GM12878 (cell line): Measurements from ENCODE around the gene RUFY3. TPM values are rescaled to one million over a fixed set of nuclear protein-coding genes. Genes with fewer than 3 reads are reported as not detected.

Source experiments
- ATAC-seq: fragments of 200-7000 bp; cut with Tn5 transposase; 3 replicates; pipeline ENCODE4 v1.9.1; 2020; ENCODE audit warnings: mild to moderate bottlenecking, moderate library complexity
- BruUV-seq: library from RNA; stranded (reverse); fragments of 400-500 nt; replicated peaks from 2 replicates; lab custom pipeline; 2021; lab: Mats Ljungman, UMichigan
- CTCF ChIA-PET: fragments of 300-600 bp; sonication (Branson Sonifier 250); formaldehyde crosslinking; extraction: SDS; loops from one replicate; lab custom pipeline; 2021; ENCODE audit warnings: inconsistent platforms; lab: Yijun Ruan, JAX
- POLR2A ChIA-PET: fragments of 350-600 bp; formaldehyde crosslinking; extraction: SDS; loops from one replicate; lab custom pipeline; 2021; ENCODE audit warnings: inconsistent platforms; lab: Charles Lee
- RAD21 ChIA-PET: fragments of 300-600 bp; sonication (Branson Sonifier 250); formaldehyde crosslinking; loops from one replicate; lab custom pipeline; 2023; ENCODE audit warnings: antibody characterized with exemption; ENCODE audit not compliant: unreplicated experiment; lab: Charles Lee
- SMC1A ChIA-PET: fragments of 300-600 bp; sonication (Branson Sonifier 250); formaldehyde crosslinking; loops from one replicate; lab custom pipeline; 2023; ENCODE audit not compliant: unreplicated experiment, uncharacterized antibody; lab: Charles Lee
- DNase-seq: peaks from one replicate; pipeline ENCODE4 v3.0.0-alpha.2; 2011; ENCODE audit warnings: low read depth, low spot score
- FAIRE-seq: peaks from 3 replicates; lab custom pipeline; 2011; peaks lifted over from hg19 to GRCh38; lab: Jason Lieb, UNC
- H2AFZ ChIP-seq: 2 replicates; pipeline ENCODE4 v1.6.0; 2011; ENCODE audit warnings: low read depth, low read length, control low read depth; ENCODE audit not compliant: control insufficient read depth
- H3K27ac ChIP-seq: 2 replicates; pipeline ENCODE4 v1.5.1; 2011; ENCODE audit warnings: control low read depth; ENCODE audit not compliant: control insufficient read depth, insufficient read depth
- H3K27me3 ChIP-seq, 2 experiments: replicated peaks in 1 of 2; 2 replicates each; pipeline versions ENCODE4 v1.6.0 to v1.6.1; 2011; ENCODE audit warnings: low read length in 1 of 2; ENCODE audit not compliant: control insufficient read depth in 2 of 2, insufficient read depth in 2 of 2
- H3K36me3 ChIP-seq, 2 experiments: 2 replicates each; pipeline ENCODE4 v1.5.1; 2011; ENCODE audit warnings: low read length in 1 of 2; ENCODE audit not compliant: control insufficient read depth in 2 of 2, insufficient read depth in 2 of 2
- H3K4me1 ChIP-seq: 2 replicates; pipeline ENCODE4 v1.6.1; 2011; ENCODE audit warnings: mild to moderate bottlenecking, low read length, moderate library complexity, mixed read lengths; ENCODE audit not compliant: control insufficient read depth, insufficient read depth
- H3K4me2 ChIP-seq: 2 replicates; pipeline ENCODE4 v1.6.0; 2011; ENCODE audit warnings: control low read depth; ENCODE audit not compliant: control insufficient read depth, insufficient read depth
- H3K4me3 ChIP-seq: fragments of 200-600 bp; sonication (generic); 2 replicates; pipeline ENCODE4 v1.5.1; 2016
- H3K79me2 ChIP-seq: 2 replicates; pipeline ENCODE4 v1.6.0; 2011; ENCODE audit warnings: low read length; ENCODE audit not compliant: control insufficient read depth, insufficient read depth
- H3K9ac ChIP-seq: 2 replicates; pipeline ENCODE4 v1.8.0; 2011; ENCODE audit warnings: low read length, control low read depth, mixed read lengths; ENCODE audit not compliant: control insufficient read depth, insufficient read depth
- H3K9me3 ChIP-seq: replicated peaks from 3 replicates; pipeline ENCODE4 v1.5.1; 2011; ENCODE audit warnings: mild to moderate bottlenecking, low read length; ENCODE audit not compliant: control insufficient read depth, insufficient read depth
- H4K20me1 ChIP-seq: 2 replicates; pipeline ENCODE4 v1.6.0; 2011; ENCODE audit not compliant: control insufficient read depth, insufficient read depth
- ATF7 ChIP-seq: fragments of 450-650 bp; IDR thresholded peaks from 2 replicates; pipeline ENCODE4 v1.6.1; 2016; ENCODE audit warnings: low read depth, mild to moderate bottlenecking
- E2F8 ChIP-seq: fragments of 450-650 bp; IDR thresholded peaks from 2 replicates; pipeline ENCODE4 v1.6.1; 2018; ENCODE audit warnings: mild to moderate bottlenecking, low read depth, moderate library complexity; ENCODE audit not compliant: partially characterized antibody
- EGR1 ChIP-seq, 2 experiments: IDR thresholded peaks; 1 replicate in 1 of 2; 2 replicates in 1 of 2; pipeline ENCODE4 v1.6.1; 2011 to 2012; ENCODE audit warnings: low read depth in 2 of 2, low read length in 2 of 2, borderline replicate concordance in 1 of 2, mild to moderate bottlenecking in 1 of 2, moderate library complexity in 1 of 2
- HCFC1 ChIP-seq: fragments of 150-350 bp; IDR thresholded peaks from 2 replicates; pipeline ENCODE4 v1.6.1; 2014; ENCODE audit warnings: low read length
- MTA2 ChIP-seq: fragments of 450-650 bp; IDR thresholded peaks from 2 replicates; pipeline ENCODE4 v1.6.1; 2016; ENCODE audit warnings: low read depth, mild to moderate bottlenecking, moderate library complexity
- MTA3 ChIP-seq: IDR thresholded peaks from 2 replicates; pipeline ENCODE4 v1.6.1; 2012; ENCODE audit warnings: low read length, inconsistent platforms, borderline replicate concordance
- PAX5 ChIP-seq: IDR thresholded peaks from 2 replicates; pipeline ENCODE4 v1.6.1; 2011; ENCODE audit warnings: low read depth, low read length, borderline replicate concordance
- POLR2AphosphoS2 ChIP-seq: IDR thresholded peaks from 2 replicates; pipeline ENCODE4 v1.6.1; 2011; ENCODE audit warnings: low read depth, mild to moderate bottlenecking, low read length, improper control_type of control experiment, moderate library complexity
- RAD51 ChIP-seq: fragments of 450-650 bp; IDR thresholded peaks from 2 replicates; pipeline ENCODE4 v1.6.1; 2016; ENCODE audit warnings: moderate library complexity, mild to moderate bottlenecking, inconsistent platforms
- RCOR1 ChIP-seq: conservative IDR thresholded peaks from 2 replicates; pipeline ENCODE4 v1.6.1; 2012; ENCODE audit warnings: low read depth, low read length, improper control_type of control experiment
- REST ChIP-seq: IDR thresholded peaks from 2 replicates; pipeline ENCODE4 v1.6.1; 2012; ENCODE audit warnings: mild to moderate bottlenecking, low read depth, low read length
- RFX5 ChIP-seq: IDR thresholded peaks from 2 replicates; pipeline ENCODE4 v1.6.1; 2011; ENCODE audit warnings: low read depth, low read length, improper control_type of control experiment
- SMAD1 ChIP-seq: fragments of 450-650 bp; IDR thresholded peaks from 2 replicates; pipeline ENCODE4 v1.6.1; 2018; ENCODE audit warnings: mild to moderate bottlenecking, low read depth; ENCODE audit not compliant: partially characterized antibody
- SMARCA5 ChIP-seq: fragments of 450-650 bp; IDR thresholded peaks from 2 replicates; pipeline ENCODE4 v1.6.1; 2017; ENCODE audit warnings: mild to moderate bottlenecking
- ZNF274 ChIP-seq: IDR thresholded peaks from one replicate; pipeline ENCODE4 v1.8.0; 2011; ENCODE audit not compliant: insufficient read length, insufficient read depth
- WGBS: methylation state at CpG from one replicate; pipeline ENCODE4 v1.1.6; 2016; ENCODE audit warnings: low lambda C conversion rate; ENCODE audit not compliant: insufficient replicate concordance, insufficient coverage; ENCODE audit errors: missing lambda C conversion rate; 5-methylcytosine and 5-hydroxymethylcytosine counted together
- in situ Hi-C: fragments of 300-500 bp; cut with MboI; formaldehyde crosslinking; loops from 9 replicates; pipeline ENCODE4 v1.14.3; 2018; ENCODE audit warnings: mixed read lengths
- intact Hi-C: fragments of 100-400 bp; cut with micrococcal nuclease; formaldehyde crosslinking; loops from one replicate; pipeline ENCODE4 v1.14.2; 2022; ENCODE audit not compliant: unreplicated experiment
- polyA plus RNA-seq, 11 experiments: library from polyadenylated mRNA; depleted of rRNA in 4 of 11; unstranded in 6 of 11; stranded (reverse) in 5 of 11; fragments of >200 nt; fragmentation: Nextera tagmentation in 4 of 11; fragmentation: Illumina TruSeq in 1 of 11; extraction: Ambion mirVana in 4 of 11; extraction: Trizol in 1 of 11; gene quantifications; 1 replicate in 1 of 11; 2 replicates in 10 of 11; pipeline versions ENCODE4 v1.2.1 to v1.2.3, GENCODE V29; 2011 to 2016; ENCODE audit warnings: inconsistent platforms in 2 of 11, missing spikeins in 2 of 11, low read depth in 1 of 11
- total RNA-seq, 4 experiments: library from RNA; depleted of rRNA in 3 of 4; stranded (reverse); fragments of >200 nt in 3 of 4; fragmentation: Illumina TruSeq in 1 of 4; extraction: Trizol in 1 of 4; gene quantifications; 2 replicates each; pipeline versions ENCODE4 v1.2.1 to v1.2.3, GENCODE V29; 2013 to 2021

Gene RUFY3
- total and polyA plus RNA-seq, 10 of the 15 experiments (the other 5 are each of a cell fraction or from before 2014, with no cell fraction given) = 5.1 to 28.3 (median 13.1) TPM

- no peak for TF ChIP-seq PAX5
- TF ChIP-seq SMARCA5 = no peak
- TF ChIP-seq REST = no peak
- TF ChIP-seq, all 136 proteins: peak for 0
These were observed 37.9 kb downstream of the RUFY3 start (continued) for GRCh38 chr4:70759627-70760026.

GRCh38 chr4:70760662-70761061 lies 38.9 kb downstream of the RUFY3 start:
- peaks cover 4% of the 10 kb centered on the region for H3K4me1 ChIP-seq
- no peaks in the 10 kb centered on the region for H3K79me2 ChIP-seq
- SMC1A ChIA-PET = interaction anchor here (0.9 to 14.0 kb wide), 4 partner anchors 12 to 57 kb away, joined by 3 to 204 read pairs (median 7); no protein-coding TSS in a partner anchor
- H3K27me3 ChIP-seq = no peaks in the 10 kb centered on the region
- FAIRE-seq (no peak), ATAC-seq (no peak), DNase-seq (no peak)
- H3K36me3 ChIP-seq = no peaks in the 10 kb centered on the region
- H3K9ac ChIP-seq = no peak overlapping the region
- RAD21 ChIA-PET = interaction anchor here (2.3 to 3.6 kb wide), 2 partner anchors 25 to 249 kb away, joined by 6 to 17 read pairs; no protein-coding TSS in a partner anchor
- BruUV-seq = no TSS peak
- H3K27ac ChIP-seq = no peak overlapping the region
- no peaks in the 10 kb centered on the region; the same call in 2 of the 3 replicates for H3K9me3 ChIP-seq
- POLR2A ChIA-PET = interaction anchor here (0.7 kb wide), 1 partner anchor 9 kb away, joined by 3 read pairs; no protein-coding TSS in a partner anchor
- H2AFZ ChIP-seq = no peak overlapping the region
- no peak overlapping the region for H3K4me2 ChIP-seq
- 100% methylated on average over 1 of the region's 1 CpG for WGBS
- H4K20me1 ChIP-seq = no peaks in the 10 kb centered on the region
- in situ Hi-C loops = no loop called here
- no peak overlapping the region for H3K4me3 ChIP-seq
- CTCF ChIA-PET = interaction anchor here (0.7 to 3.4 kb wide), 5 partner anchors 11 to 109 kb away, joined by 3 to 27 read pairs (median 7); no protein-coding TSS in a partner anchor
- intact Hi-C loops = no loop called here
- TF ChIP-seq POLR2AphosphoS2 = no peak
- TF ChIP-seq RFX5 = no peak
- TF ChIP-seq ATF7 = no peak
- TF ChIP-seq ZNF274 = no peak
- TF ChIP-seq RCOR1 = no peak
- TF ChIP-seq MTA3 = no peak
- TF ChIP-seq RAD51 = no peak
- TF ChIP-seq EGR1 (IDR thresholded peaks at IDR 0.05; ENCODE audit: borderline replicate concordance in 1 of 2, low read depth in 2 of 2, low read length in 2 of 2) = no peak
- TF ChIP-seq HCFC1 = no peak
- no peak for TF ChIP-seq MTA2
- no peak for TF ChIP-seq E2F8
- no peak for TF ChIP-seq SMAD1
